K562 (cell line): ENCODE results near the gene TIAM1.

Experiments used
- CEBPB ChIP-seq: fragments of 450-650 bp; IDR thresholded peaks from 2 replicates; pipeline ENCODE4 v1.6.1; 2016; ENCODE audit warnings: missing genetic modification characterization, missing compliant biosample characterization
- FOXA1 ChIP-seq: fragments of 450-650 bp; IDR thresholded peaks from 2 replicates; pipeline ENCODE4 v1.6.1; 2016; ENCODE audit warnings: mild to moderate bottlenecking, borderline replicate concordance
- POLR2A ChIP-seq: fragments of 450-650 bp; conservative IDR thresholded peaks from 2 replicates; pipeline ENCODE4 v1.6.1; 2016
- RUNX1 ChIP-seq: sonication (generic); IDR thresholded peaks from 2 replicates; pipeline ENCODE4 v1.6.1; 2016; ENCODE audit warnings: antibody characterized with exemption, low read depth
- SMAD4 ChIP-seq: fragments of 250-450 bp; sonication (Bioruptor Pico); conservative IDR thresholded peaks from 2 replicates; pipeline ENCODE4 v1.8.0; 2021; ENCODE audit warnings: inconsistent platforms, mild to moderate bottlenecking, moderate library complexity
- TF ChIP-seq, protein P1 (sequence below): IDR thresholded peaks from 2 replicates; pipeline ENCODE4 v1.6.1; 2011; ENCODE audit not compliant: insufficient read length; ENCODE audit errors: extremely low read depth
- TF ChIP-seq, protein P2 (sequence below), 3 experiments: fragments of 200-800 bp in 1 of 3; fragments of 250-450 bp in 1 of 3; fragments of 450-650 bp in 1 of 3; sonication (Bioruptor Pico) in 1 of 3; sonication (Bioruptor generic) in 1 of 3; formaldehyde crosslinking in 1 of 3; IDR thresholded peaks; 2 replicates each; pipeline versions ENCODE4 v1.6.1 to v1.8.0; 2016 to 2022; ENCODE audit warnings: mild to moderate bottlenecking in 2 of 3, missing genetic modification characterization in 2 of 3, missing compliant biosample characterization in 1 of 3, moderate library complexity in 1 of 3

DNA sequence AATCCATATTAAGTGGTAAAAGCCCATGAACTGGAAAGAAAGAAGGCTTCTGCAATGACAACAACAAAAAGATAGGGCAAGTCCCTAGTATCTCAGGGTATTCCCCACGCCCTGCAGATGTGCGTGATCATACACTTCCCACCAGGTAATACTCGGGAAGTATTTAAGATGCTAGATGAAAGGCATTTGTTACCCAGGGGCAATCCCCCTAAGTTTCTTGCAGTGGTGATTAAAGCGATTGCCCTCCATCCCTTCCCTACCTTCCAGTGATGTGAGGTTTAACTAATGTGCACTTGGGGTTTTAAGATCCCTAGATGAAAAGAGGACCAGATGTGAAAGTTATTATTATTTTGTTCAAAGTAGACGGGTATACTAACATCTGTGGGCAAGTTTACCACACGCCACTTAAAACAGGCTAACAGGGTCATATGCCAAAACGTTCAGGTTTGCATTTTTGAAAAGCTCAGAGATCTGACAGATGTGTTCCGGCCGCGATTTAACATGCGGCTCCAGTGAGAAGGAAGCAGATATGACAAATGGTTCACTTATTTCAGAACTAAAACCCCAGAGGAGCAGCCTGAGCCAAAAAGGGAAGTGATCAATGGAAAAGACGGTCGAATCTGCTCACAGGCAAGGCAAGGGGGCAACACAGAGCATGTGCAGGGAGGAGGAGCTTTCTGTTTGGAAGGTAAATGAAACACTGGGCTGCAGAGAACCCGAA is 17.4 kb downstream of the TIAM1 start:
- TF ChIP-seq SMAD4 (CRISPR knock-in tag): no peak
- TF ChIP-seq CEBPB (tag): no peak
- no peak for TF ChIP-seq FOXA1
- TF ChIP-seq, protein P1, sequence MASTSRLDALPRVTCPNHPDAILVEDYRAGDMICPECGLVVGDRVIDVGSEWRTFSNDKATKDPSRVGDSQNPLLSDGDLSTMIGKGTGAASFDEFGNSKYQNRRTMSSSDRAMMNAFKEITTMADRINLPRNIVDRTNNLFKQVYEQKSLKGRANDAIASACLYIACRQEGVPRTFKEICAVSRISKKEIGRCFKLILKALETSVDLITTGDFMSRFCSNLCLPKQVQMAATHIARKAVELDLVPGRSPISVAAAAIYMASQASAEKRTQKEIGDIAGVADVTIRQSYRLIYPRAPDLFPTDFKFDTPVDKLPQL: no peak
- TF ChIP-seq POLR2A: no peak
- no peak for TF ChIP-seq RUNX1
- TF ChIP-seq, protein P2, sequence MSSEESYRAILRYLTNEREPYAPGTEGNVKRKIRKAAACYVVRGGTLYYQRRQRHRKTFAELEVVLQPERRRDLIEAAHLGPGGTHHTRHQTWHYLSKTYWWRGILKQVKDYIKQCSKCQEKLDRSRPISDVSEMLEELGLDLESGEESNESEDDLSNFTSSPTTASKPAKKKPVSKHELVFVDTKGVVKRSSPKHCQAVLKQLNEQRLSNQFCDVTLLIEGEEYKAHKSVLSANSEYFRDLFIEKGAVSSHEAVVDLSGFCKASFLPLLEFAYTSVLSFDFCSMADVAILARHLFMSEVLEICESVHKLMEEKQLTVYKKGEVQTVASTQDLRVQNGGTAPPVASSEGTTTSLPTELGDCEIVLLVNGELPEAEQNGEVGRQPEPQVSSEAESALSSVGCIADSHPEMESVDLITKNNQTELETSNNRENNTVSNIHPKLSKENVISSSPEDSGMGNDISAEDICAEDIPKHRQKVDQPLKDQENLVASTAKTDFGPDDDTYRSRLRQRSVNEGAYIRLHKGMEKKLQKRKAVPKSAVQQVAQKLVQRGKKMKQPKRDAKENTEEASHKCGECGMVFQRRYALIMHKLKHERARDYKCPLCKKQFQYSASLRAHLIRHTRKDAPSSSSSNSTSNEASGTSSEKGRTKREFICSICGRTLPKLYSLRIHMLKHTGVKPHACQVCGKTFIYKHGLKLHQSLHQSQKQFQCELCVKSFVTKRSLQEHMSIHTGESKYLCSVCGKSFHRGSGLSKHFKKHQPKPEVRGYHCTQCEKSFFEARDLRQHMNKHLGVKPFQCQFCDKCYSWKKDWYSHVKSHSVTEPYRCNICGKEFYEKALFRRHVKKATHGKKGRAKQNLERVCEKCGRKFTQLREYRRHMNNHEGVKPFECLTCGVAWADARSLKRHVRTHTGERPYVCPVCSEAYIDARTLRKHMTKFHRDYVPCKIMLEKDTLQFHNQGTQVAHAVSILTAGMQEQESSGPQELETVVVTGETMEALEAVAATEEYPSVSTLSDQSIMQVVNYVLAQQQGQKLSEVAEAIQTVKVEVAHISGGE (CRISPR knock-in tag; IDR thresholded peaks at IDR 0.05): no peak
